VCaP (cell line): ENCODE data around the gene PNPT1.

Source experiments
- H3K27ac ChIP-seq: fragments of 450-650 bp; 2 replicates; pipeline ENCODE4 v1.5.1; 2017
- CTCF ChIP-seq: fragments of 450-650 bp; conservative IDR thresholded peaks from 2 replicates; pipeline ENCODE4 v1.5.1; 2017; ENCODE audit warnings: mild to moderate bottlenecking, moderate library complexity

PNPT1 gene

GRCh38 chr2:55585451-55586080 is 108.1 kb downstream of the PNPT1 start:
- no peak for TF ChIP-seq CTCF

More at GRCh38 chr2:55585451-55586080, 108.1 kb downstream of the PNPT1 start:
- no peak overlapping the region for H3K27ac ChIP-seq
